SK-N-DZ (cell line): Measurements from ENCODE around the gene BCKDHA.
"Not testable (repeated sequence)": the region's sequence is repeated elsewhere in the genome, so short reads cannot be mapped to it uniquely, and the experiment has no call there.

Experiments
- DNase-seq: peaks from one replicate; pipeline ENCODE4 v3.0.0-alpha.2; 2015; ENCODE audit warnings: low spot score

The BCKDHA gene

DNA sequence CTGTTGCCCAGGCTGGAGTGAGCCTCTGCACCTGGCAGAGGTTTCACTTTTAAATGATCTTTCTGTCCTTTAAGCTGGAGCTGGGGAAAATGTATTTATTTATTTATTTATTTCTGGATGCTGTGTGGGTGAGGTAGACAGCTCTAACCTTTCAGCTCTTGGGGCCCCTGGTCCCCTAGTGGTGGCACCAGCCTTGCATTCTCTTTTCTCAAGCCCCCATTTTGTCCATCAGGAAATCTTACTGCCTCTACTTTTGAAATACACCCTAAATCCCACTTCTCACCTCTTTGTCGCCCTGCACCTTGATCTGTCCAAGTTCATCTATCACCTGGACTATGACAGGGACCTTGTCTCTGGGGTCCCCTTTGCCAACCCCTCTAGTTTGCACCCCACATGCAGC is 31.5 kb upstream of the BCKDHA start:
- DNase-seq = peak; percentile 12

DNA sequence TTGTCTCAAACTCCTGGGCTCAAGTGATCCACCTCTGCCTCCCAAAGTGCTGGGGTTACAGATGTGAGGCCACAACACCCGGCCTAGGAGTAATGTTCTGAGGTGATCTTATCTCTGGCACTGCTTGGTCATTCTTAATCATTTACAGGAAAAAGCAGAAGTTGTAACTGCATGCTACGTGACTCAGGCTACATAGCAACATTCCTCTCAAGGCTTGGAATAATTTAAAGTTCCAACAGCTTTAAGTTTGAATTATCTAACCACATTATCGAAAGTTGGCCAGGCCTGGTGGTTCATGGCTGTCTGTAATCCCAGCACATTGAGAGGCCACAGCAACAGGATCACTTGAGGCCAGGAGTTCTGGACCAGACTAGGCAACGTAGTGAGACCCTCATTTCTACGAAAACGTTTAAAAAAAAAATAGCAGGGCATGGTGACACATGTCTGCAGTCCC is 29.7 kb upstream of the BCKDHA start:
- no peak for DNase-seq

GRCh38 chr19:41369769-41370168 is 27.8 kb upstream of the BCKDHA start:
- no peak for DNase-seq

- DNase-seq = not testable (repeated sequence)
These were observed 26.5 kb upstream of the BCKDHA start for GRCh38 chr19:41371119-41371518.

DNA sequence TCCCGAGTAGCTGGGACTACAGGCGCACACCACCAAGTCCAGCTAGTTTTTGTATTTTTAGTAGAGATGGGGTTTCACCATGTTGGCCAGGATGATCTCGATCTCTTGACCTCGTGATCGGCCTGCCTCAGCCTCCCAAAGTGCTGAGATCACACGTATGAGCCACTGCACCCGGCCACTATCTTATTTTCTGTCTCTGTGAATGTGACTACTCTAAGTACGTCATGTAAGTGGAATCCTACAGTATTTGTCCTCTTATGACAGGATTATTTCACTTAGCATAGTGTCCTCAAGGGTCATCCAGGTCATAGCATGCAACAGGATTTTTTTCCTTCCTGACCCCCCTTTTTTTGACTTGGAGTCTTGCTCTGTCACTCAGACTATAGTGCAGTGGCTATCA is 26.1 kb upstream of the BCKDHA start:
- no peak for DNase-seq

GRCh38 chr19:41372501-41372900 is 25.1 kb upstream of the BCKDHA start:
- no peak for DNase-seq

GRCh38 chr19:41373993-41374392 is 23.6 kb upstream of the BCKDHA start:
- DNase-seq = no peak

- peak; percentile 31 for DNase-seq
These were observed 21.2 kb upstream of the BCKDHA start, which contains the start of gene TMEM91 for GRCh38 chr19:41376241-41376997. TSS of gene TMEM91 (plus strand) at chr19:41376533. CDS start at chr19:41378310, 1,777 bp downstream.

GRCh38 chr19:41376998-41377365 is 20.6 kb upstream of the BCKDHA start:
- DNase-seq = peak; percentile 7

DNA sequence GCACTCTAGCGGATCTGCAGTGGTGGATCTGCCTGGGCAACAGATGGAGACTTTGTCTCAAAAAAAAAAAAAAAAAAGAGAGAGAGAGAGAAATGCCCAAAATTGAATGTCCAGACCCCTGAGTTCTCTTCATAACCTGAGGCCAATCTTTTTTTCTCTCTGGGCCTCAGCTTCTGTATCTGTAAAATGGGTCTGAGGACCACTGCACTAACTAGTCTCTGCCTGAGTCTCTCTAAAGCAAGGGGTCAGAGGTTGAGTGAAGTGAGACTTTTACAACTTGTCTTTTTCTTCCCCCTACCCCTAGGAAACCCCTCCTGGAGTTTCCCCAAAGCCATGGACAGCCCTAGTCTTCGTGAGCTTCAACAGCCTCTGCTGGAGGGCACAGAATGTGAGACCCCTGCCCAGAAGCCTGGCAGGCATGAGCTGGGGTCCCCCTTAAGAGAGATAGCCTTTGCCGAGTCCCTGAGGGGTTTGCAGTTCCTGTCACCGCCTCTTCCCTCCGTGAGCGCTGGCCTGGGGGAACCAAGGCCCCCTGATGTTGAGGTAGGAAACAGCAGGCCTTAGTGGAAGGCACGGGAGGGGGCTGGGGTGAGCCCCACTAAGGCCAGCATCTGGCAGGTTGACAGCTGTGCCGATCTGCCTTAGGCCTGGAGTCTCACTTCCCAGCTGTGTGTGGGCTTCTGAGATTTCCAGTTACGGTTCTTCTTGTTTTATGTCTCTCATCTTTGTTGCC is 19.5 kb upstream of the BCKDHA start:
- DNase-seq = peak; percentile 43

DNA sequence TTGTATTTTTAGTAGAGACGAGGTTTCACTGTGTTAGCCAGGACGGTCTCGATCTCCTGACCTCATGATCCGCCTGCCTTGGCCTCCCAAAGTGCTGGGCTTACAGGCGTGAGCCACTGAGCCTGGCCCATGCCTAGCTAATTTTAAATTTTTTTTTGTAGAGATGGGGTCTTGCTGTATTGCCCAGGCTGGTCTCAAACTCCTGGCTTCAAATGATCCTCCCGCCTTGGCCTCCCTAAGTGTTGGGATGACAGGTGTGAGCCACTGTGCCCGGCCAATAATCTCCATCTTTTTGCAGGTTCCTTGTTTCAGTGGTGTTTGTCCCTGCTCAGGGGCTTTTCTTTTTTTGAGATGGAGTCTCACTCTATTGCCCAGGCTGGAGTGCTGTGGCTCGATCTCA is 16.1 kb upstream of the BCKDHA start:
- DNase-seq = not testable (repeated sequence)

GRCh38 chr19:41384351-41384750 is 13.3 kb upstream of the BCKDHA start:
- DNase-seq = no peak

GRCh38 chr19:41386442-41386841 is 11.2 kb upstream of the BCKDHA start:
- DNase-seq = no peak

- no peak for DNase-seq
These were observed 6.0 kb upstream of the BCKDHA start for GRCh38 chr19:41391618-41392017.

GRCh38 chr19:41392775-41393174 is 4.8 kb upstream of the BCKDHA start:
- no peak for DNase-seq

DNA sequence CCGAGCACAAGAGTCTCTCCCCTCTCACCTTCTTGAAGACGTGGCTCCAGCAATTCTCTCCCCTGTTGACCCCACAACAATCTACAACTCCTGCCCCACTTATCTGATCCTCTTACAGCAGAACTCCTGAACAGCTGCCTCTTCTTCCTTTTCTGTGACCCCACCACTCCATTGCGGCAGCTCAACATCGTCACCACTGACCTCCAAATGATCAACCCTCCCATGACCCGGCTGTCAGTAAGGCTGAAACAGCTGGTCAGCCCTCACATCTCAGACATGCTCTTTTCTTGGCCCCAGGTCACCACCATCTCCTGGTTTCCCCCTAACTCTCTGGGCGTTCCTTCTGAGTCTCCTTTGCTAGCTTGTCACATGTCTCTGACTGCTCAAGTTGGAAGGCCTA is 2.3 kb upstream of the BCKDHA start:
- no peak for DNase-seq

DNA sequence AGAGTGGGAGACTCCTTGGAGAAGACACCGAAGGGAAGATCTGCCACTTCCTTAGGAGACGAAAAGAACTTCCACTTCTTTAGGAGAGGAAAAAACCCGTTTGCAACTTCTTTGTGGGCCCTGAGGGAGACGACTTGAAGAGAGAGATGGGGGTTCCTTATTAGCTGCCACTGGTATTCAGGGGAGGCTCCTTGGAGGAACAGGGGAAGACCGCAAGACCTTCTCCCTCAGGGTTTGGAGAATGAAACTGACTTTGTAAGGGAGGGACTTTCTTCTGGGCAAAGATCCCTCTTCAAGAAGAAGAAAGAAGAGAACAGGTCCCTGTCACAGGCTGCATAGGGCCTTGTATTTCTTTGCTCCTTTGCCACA is 416 bp downstream of the BCKDHA start:
- no peak for DNase-seq

GRCh38 chr19:41398598-41398997 is 980 bp downstream of the BCKDHA start:
- DNase-seq = no peak

GRCh38 chr19:41399091-41399490 is 1.5 kb downstream of the BCKDHA start:
- no peak for DNase-seq

DNA sequence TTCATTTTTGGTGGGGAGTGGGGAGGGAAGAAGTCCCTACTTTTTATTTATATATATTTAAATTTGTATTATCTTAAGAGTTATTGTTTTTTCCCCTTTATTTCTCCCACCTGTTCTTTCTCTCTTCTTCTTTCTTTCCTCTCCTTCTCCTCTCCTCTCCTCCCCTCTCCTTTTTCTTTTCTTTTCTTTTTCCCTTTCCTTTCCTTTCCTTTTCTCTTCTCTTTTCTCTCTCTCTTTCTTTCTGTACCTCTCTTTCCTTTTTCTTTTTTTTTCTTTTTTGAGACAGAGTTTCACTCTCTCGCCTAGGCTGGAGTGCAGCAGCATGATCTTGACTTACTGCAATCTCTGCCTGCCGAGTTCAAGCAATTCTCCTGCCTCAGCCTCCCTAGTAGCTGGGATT is 1.9 kb downstream of the BCKDHA start:
- no peak for DNase-seq

GRCh38 chr19:41401483-41401882 is 3.9 kb downstream of the BCKDHA start:
- DNase-seq = no peak

DNA sequence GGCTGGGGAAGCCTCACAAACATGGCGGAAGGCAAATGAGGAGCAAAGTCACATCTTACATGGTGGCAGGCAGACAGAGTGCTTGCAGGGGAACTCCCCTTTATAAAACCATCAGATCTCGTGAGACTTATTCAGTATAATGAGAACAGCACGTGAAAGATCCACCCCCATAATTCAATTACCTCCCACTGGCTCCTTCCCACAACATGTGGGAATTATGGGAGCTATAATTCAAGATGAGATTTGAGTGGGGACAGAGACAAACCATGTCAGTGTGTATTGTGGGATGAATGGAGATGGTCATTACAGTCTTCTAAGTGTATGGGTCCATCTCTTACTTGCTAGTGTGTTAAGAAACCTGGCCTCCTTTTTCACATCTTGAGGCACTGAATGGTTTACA is 4.4 kb downstream of the BCKDHA start:
- peak; percentile 26 for DNase-seq
